Body of pancreas (tissue), 4 donors: ENCODE measurements around the gene THRA.

Experiments
- POLR2A ChIP-seq, 3 donors: fragments of 450-650 bp; IDR thresholded peaks; one replicate each; pipeline ENCODE4 v1.6.1; 2016; ENCODE audit warnings: antibody characterized with exemption in 3 of 3, mild to moderate bottlenecking in 2 of 3
- TF ChIP-seq, protein P1 (sequence below), 7 experiments: fragments of 450-650 bp in 4 of 7; fragments of 200-600 bp in 3 of 7; sonication (generic) in 3 of 7; IDR thresholded peaks; one replicate each; pipeline ENCODE4 v1.5.1; 2016 to 2019; ENCODE audit warnings: antibody characterized with exemption in 7 of 7

DNA sequence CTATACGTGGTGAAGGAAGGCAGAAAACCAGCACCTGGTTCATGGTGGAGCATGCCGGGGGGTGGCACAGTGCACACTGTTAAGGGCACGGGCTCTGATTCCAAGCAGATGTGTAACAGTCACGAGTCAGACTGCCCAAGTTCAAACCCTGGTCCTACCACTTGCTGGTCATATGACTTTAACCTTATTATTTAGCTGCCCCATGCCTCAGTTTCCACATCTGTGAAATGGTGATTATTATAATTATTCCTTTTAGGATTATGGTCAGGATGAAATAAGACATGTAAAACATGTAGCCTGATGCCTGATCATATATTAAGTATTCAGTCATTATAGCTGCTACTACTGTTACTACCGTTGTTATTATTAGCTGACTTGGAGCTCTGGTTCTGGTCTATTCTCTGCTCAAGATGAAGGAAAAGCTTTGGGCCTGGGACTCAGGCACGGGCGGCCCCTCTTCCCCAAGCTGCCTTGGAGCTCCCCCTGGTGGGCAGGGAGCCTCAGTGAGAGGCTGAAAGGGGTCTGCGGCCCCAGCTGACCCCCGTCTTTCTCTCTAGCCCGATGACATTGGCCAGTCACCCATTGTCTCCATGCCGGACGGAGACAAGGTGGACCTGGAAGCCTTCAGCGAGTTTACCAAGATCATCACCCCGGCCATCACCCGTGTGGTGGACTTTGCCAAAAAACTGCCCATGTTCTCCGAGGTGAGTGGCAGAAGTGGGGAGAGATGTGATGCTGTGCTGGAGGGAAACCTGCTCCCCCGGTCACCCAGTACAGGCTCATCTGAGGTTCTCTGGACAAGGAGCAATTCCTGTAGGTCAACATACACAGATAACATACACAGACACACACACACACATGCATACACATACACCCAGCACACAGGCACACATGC, 23.6 kb downstream of the THRA start:
- no peak for TF ChIP-seq POLR2A (IDR thresholded peaks at IDR 0.05)
- TF ChIP-seq, protein P1, sequence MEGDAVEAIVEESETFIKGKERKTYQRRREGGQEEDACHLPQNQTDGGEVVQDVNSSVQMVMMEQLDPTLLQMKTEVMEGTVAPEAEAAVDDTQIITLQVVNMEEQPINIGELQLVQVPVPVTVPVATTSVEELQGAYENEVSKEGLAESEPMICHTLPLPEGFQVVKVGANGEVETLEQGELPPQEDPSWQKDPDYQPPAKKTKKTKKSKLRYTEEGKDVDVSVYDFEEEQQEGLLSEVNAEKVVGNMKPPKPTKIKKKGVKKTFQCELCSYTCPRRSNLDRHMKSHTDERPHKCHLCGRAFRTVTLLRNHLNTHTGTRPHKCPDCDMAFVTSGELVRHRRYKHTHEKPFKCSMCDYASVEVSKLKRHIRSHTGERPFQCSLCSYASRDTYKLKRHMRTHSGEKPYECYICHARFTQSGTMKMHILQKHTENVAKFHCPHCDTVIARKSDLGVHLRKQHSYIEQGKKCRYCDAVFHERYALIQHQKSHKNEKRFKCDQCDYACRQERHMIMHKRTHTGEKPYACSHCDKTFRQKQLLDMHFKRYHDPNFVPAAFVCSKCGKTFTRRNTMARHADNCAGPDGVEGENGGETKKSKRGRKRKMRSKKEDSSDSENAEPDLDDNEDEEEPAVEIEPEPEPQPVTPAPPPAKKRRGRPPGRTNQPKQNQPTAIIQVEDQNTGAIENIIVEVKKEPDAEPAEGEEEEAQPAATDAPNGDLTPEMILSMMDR (IDR thresholded peaks at IDR 0.05), result peak; percentile 73 to 91 (median 86)
